Neural progenitor cell (in vitro differentiated cells): ENCODE data around the gene SUSD6.
A peak's percentile ranks its signal among the peaks of the same experiment; 100 is the strongest.

ENCODE experiments used
- CTCF ChIP-seq: fragments of 200-600 bp; sonication (generic); IDR thresholded peaks from 2 replicates; pipeline ENCODE4 v1.5.1; 2017; ENCODE audit warnings: antibody characterized with exemption, mild to moderate bottlenecking
- EZH2phosphoT487 ChIP-seq: fragments of 200-600 bp; sonication (generic); IDR thresholded peaks from 2 replicates; pipeline ENCODE4 v1.6.1; 2017; ENCODE audit warnings: antibody characterized with exemption

GRCh38 chr14:69580009-69580577 lies 31.3 kb upstream of the SUSD6 start:
- peak; percentile 73 for TF ChIP-seq CTCF
- TF ChIP-seq EZH2phosphoT487, result no peak
